Choroid plexus epithelial cell (primary cell): ENCODE measurements around the gene ALX1.

Experiments used
- DNase-seq: peaks from one replicate; pipeline ENCODE4 v3.0.0-alpha.2; 2010; ENCODE audit warnings: low read depth
- H3K4me3 ChIP-seq: 2 replicates; pipeline ENCODE4 v1.5.1; 2011; ENCODE audit warnings: low read depth, mild to moderate bottlenecking, control low read depth, low read length, moderate library complexity
- TF ChIP-seq, protein P1 (sequence below): conservative IDR thresholded peaks from 2 replicates; pipeline ENCODE4 v1.5.1; 2011; ENCODE audit warnings: low read depth, mild to moderate bottlenecking, control low read depth, inconsistent platforms, low read length, moderate library complexity

Gene ALX1

DNA sequence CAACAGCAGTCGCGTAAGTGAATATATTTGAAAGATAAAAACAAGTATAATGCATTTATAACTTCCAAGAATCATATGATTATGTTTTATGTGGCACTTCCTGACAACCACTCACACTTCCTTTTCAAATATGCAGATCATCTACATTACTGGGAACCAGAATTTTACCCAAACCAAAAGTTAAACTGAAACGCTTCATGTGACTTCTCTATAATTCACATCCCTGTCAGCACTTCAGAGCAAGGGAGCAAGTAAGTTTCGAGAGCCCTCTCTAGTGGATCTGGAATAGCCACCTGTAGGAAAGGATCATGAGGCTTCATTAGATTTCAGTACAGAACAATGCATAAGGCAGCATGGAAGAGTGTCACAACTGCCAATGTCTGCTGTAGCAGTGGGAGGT is 13.7 kb upstream of the ALX1 start:
- no peak overlapping the region for H3K4me3 ChIP-seq
- TF ChIP-seq, protein P1, sequence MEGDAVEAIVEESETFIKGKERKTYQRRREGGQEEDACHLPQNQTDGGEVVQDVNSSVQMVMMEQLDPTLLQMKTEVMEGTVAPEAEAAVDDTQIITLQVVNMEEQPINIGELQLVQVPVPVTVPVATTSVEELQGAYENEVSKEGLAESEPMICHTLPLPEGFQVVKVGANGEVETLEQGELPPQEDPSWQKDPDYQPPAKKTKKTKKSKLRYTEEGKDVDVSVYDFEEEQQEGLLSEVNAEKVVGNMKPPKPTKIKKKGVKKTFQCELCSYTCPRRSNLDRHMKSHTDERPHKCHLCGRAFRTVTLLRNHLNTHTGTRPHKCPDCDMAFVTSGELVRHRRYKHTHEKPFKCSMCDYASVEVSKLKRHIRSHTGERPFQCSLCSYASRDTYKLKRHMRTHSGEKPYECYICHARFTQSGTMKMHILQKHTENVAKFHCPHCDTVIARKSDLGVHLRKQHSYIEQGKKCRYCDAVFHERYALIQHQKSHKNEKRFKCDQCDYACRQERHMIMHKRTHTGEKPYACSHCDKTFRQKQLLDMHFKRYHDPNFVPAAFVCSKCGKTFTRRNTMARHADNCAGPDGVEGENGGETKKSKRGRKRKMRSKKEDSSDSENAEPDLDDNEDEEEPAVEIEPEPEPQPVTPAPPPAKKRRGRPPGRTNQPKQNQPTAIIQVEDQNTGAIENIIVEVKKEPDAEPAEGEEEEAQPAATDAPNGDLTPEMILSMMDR, result no peak
- no peak for DNase-seq

DNA sequence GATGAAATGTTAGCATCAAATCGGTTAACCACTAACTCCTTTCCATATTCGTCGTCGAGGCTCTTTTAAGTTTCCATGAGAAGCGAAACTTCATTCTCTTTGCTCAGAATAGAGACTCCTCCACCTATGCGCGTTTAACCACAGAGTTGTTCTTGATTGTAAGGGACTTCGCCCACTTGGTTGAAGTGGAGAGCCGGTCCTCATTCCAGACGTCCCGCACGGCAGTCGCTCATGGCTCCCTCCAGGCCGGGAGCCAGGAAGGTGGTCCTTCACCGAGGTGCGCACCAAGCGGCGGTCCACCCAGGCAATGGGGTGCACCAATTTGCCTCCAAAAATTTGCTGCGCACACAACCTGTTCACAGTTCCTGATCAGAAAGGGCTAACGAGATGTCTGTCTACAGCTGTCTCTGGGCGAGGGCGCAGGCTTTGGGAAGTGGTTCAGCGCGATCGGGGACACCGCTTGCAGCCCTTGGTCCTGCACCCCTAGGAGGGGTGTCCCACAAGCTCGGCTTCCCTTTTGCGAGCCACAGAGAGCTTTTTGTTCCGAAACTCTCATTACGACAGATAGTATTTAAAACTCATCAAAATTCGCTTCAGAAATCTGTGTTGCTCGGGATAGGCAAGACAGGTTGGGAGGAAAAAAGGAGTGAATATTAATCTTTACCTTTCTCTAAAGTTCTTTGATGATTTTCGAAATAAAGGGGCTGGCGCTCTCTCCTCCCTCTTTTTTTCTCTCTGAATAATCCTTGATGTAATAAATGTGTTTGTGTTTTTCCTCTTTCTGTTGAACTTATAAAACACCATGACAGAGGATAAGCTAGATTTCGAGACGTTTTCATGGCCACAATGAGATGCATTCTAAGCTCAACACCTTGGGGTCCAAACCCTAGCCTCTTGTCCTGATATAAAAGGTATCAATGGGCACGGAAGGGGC is 6.4 kb upstream of the ALX1 start:
- peak; percentile 16 for DNase-seq
- peak overlapping the region; percentile 44 for H3K4me3 ChIP-seq
- TF ChIP-seq, protein P1, result no peak

DNA sequence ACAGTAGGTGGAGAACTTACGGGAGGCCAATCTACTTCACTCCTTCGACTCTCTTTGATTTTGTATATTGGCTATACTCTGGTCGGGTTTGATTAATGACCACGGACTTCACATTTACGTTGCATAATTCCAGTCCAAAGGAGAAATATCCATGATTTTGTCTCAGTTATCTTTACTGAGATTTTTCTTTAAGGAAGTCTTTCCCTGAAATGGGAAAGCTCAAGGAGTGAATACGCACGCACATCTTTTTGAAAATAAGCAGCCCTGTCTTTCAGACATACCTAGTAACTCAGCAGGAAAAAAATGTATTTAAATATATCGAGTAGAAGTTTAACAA is 5.7 kb upstream of the ALX1 start:
- H3K4me3 ChIP-seq, result no peak overlapping the region
- TF ChIP-seq, protein P1, result no peak
- DNase-seq, result no peak

DNA sequence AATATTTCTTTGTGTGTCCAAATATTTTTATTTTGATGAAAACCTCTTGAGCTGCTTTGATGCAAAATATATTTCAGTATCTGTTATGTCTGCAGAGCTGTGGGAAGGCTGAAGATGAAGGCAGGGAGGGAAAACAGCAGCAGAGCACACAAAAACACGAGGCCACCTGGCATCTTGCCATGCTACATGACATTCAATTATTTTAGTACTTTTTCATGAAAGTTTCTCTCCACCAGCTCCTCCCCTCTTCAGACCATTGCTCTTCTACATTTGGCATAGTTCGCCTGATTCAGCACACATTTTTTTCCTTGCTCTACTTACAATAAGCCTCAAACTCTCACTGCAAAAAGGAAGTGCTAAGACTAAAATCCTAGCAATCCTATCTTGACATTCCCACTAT is 4.6 kb upstream of the ALX1 start:
- H3K4me3 ChIP-seq, result no peak overlapping the region
- DNase-seq, result peak; percentile 42
- TF ChIP-seq, protein P1, result no peak

DNA sequence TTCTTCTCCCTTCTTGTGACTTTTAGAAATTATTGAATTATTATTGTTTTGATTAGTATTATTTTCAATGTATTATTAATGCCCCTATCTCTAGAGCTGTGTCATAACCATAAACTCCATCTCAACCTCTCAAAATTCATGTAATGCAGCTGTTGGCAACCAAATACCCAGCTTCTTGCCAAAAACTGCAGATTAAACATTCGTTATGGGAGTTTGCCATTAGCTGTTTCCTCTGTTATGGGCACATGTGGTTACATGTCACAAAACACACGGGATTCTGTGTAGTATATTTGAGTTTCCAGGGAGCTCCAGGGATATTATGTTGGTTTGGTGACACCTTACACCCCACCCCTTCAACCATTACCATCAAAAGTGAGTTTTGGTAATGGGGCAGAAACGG is 2.8 kb upstream of the ALX1 start:
- H3K4me3 ChIP-seq, result no peak overlapping the region
- DNase-seq, result no peak
- TF ChIP-seq, protein P1, result no peak

DNA sequence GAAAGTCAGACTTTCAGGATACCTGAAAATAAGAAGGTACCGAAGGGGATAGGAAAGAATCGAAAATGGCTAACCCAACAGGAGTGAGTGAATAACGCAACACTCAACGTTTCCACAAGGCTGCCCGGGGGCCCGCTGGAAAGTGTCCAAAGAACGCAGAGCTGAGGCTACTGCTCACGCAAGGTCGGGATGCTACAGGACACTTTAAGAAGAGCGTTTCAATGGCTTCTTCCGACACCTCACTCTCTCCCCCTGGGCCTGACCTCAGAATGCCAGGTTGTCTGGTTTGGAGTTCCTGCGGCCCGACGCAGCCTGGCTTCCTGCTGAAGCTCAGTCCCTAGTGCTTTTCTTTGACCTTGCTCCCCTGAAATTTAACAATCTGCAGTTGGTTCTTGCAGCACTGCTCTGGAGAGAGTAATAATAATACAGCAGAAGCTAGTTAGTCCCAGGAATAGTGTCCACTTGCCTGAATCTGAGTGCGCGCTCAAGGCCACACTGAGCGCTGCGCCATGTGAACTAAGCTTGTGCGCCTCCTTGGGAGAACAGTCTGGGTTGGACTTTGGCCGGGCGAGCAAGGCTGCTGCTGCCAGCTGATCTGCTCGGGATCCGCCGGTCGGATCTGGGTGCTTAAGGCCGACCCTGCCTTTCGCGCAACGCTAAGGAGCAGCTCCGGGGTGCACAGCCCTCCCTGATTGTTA is 2.0 kb upstream of the ALX1 start:
- DNase-seq, result no peak
- TF ChIP-seq, protein P1, result no peak
- no peak overlapping the region for H3K4me3 ChIP-seq
